ENCODE results near the gene KRTAP5-1.

DNA sequence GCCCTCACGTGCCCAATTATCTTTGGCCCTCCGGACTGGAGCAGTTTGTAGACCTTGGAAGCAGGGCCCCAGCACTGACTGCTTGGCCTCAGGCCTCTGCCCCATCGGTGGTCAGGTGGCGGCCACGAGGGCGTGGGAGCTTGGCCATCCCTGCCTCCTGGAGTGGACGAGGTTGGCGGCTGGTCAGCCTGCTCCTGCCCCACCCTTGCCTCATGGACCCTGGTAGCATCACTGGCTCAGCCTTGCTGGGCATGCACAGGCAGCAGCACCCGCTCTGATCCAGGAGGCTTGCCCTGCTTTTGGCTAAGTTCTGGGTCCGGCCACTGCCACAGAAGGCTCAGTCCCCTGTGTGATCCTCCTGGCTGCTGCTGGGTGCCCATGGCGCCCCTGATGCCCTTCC lies 19.1 kb upstream of the KRTAP5-1 start:
- TF ChIP-seq POLR2AphosphoS5 (IDR thresholded peaks at IDR 0.05; ENCODE audit: low read depth, low read length) (no peak), POLR2A (IDR thresholded peaks at IDR 0.05; ENCODE audit: low read depth, low read length) (no peak), TAF1 (IDR thresholded peaks at IDR 0.05; ENCODE audit: low read depth, low read length) (no peak), PAX5 (IDR thresholded peaks at IDR 0.05; ENCODE audit: insufficient read depth, low read length, severe bottlenecking) (no peak), SPI1 (IDR thresholded peaks at IDR 0.05; ENCODE audit: low read depth, low read length) (no peak)

All from GM12891 (cell line).